HEK293 (cell line): ENCODE measurements around the gene MRPL54.

ENCODE experiments used
- IKZF3 ChIP-seq: fragments of 450-650 bp; IDR thresholded peaks from 2 replicates; pipeline ENCODE4 v1.5.0; 2018; ENCODE audit warnings: missing biosample characterization, mild to moderate bottlenecking, missing genetic modification characterization, moderate library complexity
- KLF1 ChIP-seq: fragments of 450-650 bp; formaldehyde crosslinking; IDR thresholded peaks from 2 replicates; pipeline ENCODE4 v1.5.1; 2016; ENCODE audit warnings: missing biosample characterization, missing genetic modification characterization
- KLF16 ChIP-seq: fragments of 450-650 bp; formaldehyde crosslinking; IDR thresholded peaks from 2 replicates; pipeline ENCODE4 v1.5.1; 2017; ENCODE audit warnings: missing biosample characterization, missing genetic modification characterization
- REPIN1 ChIP-seq: fragments of 450-650 bp; formaldehyde crosslinking; IDR thresholded peaks from 2 replicates; pipeline ENCODE4 v1.5.1; 2017; ENCODE audit warnings: missing biosample characterization, missing genetic modification characterization, low read depth
- SP7 ChIP-seq: fragments of 450-650 bp; formaldehyde crosslinking; IDR thresholded peaks from 2 replicates; pipeline ENCODE4 v1.5.1; 2016; ENCODE audit warnings: missing biosample characterization, missing genetic modification characterization
- YY2 ChIP-seq: fragments of 450-650 bp; formaldehyde crosslinking; IDR thresholded peaks from 2 replicates; pipeline ENCODE4 v1.5.1; 2016; ENCODE audit warnings: missing biosample characterization, missing genetic modification characterization
- ZBTB21 ChIP-seq: fragments of 450-650 bp; formaldehyde crosslinking; IDR thresholded peaks from 2 replicates; pipeline ENCODE4 v1.5.1; 2017; ENCODE audit warnings: missing biosample characterization, missing genetic modification characterization
- ZBTB48 ChIP-seq: fragments of 450-650 bp; formaldehyde crosslinking; IDR thresholded peaks from 2 replicates; pipeline ENCODE4 v1.5.1; 2016; ENCODE audit warnings: missing biosample characterization, missing genetic modification characterization
- ZFP3 ChIP-seq: fragments of 450-650 bp; formaldehyde crosslinking; IDR thresholded peaks from 2 replicates; pipeline ENCODE4 v1.5.1; 2016; ENCODE audit warnings: low read depth, missing biosample characterization, missing genetic modification characterization
- ZNF140 ChIP-seq: fragments of 450-650 bp; formaldehyde crosslinking; IDR thresholded peaks from 2 replicates; pipeline ENCODE4 v1.5.1; 2016; ENCODE audit warnings: missing biosample characterization, missing genetic modification characterization
- ZNF2 ChIP-seq: fragments of 450-650 bp; formaldehyde crosslinking; IDR thresholded peaks from 2 replicates; pipeline ENCODE4 v1.5.1; 2016; ENCODE audit warnings: missing biosample characterization, missing genetic modification characterization
- ZNF214 ChIP-seq: fragments of 450-650 bp; formaldehyde crosslinking; IDR thresholded peaks from 2 replicates; pipeline ENCODE4 v1.5.1; 2017; ENCODE audit warnings: missing biosample characterization, mild to moderate bottlenecking, missing genetic modification characterization, borderline replicate concordance
- ZNF223 ChIP-seq: fragments of 450-650 bp; formaldehyde crosslinking; IDR thresholded peaks from 2 replicates; pipeline ENCODE4 v1.5.1; 2016; ENCODE audit warnings: missing biosample characterization, missing genetic modification characterization
- ZNF24 ChIP-seq: fragments of 450-650 bp; formaldehyde crosslinking; IDR thresholded peaks from 2 replicates; pipeline ENCODE4 v1.5.1; 2016; ENCODE audit warnings: missing biosample characterization, missing genetic modification characterization
- ZNF274 ChIP-seq, 2 experiments: fragments of 200-500 bp in 1 of 2; fragments of 450-650 bp in 1 of 2; sonication (Bioruptor generic) in 1 of 2; formaldehyde crosslinking in 1 of 2; IDR thresholded peaks; 2 replicates each; pipeline versions ENCODE4 v1.5.1 to v1.6.1; 2014 to 2016; ENCODE audit warnings: borderline replicate concordance in 1 of 2, inconsistent platforms in 1 of 2, low read length in 1 of 2, missing biosample characterization in 1 of 2, missing genetic modification characterization in 1 of 2
- ZNF510 ChIP-seq: fragments of 450-650 bp; formaldehyde crosslinking; IDR thresholded peaks from 2 replicates; pipeline ENCODE4 v1.5.1; 2018; ENCODE audit warnings: mild to moderate bottlenecking, missing genetic modification characterization, missing biosample characterization; ENCODE audit not compliant: insufficient replicate concordance
- ZNF518A ChIP-seq: fragments of 450-650 bp; formaldehyde crosslinking; conservative IDR thresholded peaks from 2 replicates; pipeline ENCODE4 v1.5.1; 2016; ENCODE audit warnings: low read depth, missing biosample characterization, missing genetic modification characterization
- ZNF660 ChIP-seq: fragments of 450-650 bp; IDR thresholded peaks from 2 replicates; pipeline ENCODE4 v1.5.1; 2018; ENCODE audit warnings: missing biosample characterization, mild to moderate bottlenecking, missing genetic modification characterization
- ZNF701 ChIP-seq: fragments of 450-650 bp; formaldehyde crosslinking; IDR thresholded peaks from 2 replicates; pipeline ENCODE4 v1.5.1; 2016; ENCODE audit warnings: missing biosample characterization, missing genetic modification characterization
- ZNF76 ChIP-seq: fragments of 450-650 bp; formaldehyde crosslinking; IDR thresholded peaks from 2 replicates; pipeline ENCODE4; 2016; ENCODE audit warnings: low read depth, missing biosample characterization, missing genetic modification characterization, borderline replicate concordance
- TF ChIP-seq, protein P1 (sequence below): fragments of 450-650 bp; formaldehyde crosslinking; IDR thresholded peaks from 2 replicates; pipeline ENCODE4 v1.5.1; 2016; ENCODE audit warnings: missing biosample characterization, missing genetic modification characterization
- TF ChIP-seq, protein P2 (sequence below): fragments of 450-650 bp; formaldehyde crosslinking; IDR thresholded peaks from 2 replicates; pipeline ENCODE4 v1.5.1; 2016; ENCODE audit warnings: missing biosample characterization, missing genetic modification characterization

MRPL54 gene

GRCh38 chr19:3721131-3721886, 41.2 kb upstream of the MRPL54 start (continued):
- TF ChIP-seq ZNF274 (IDR thresholded peaks at IDR 0.05; ENCODE audit: low read length) (no peak), ZNF274 (tag by site-specific recombination; IDR thresholded peaks at IDR 0.05; ENCODE audit: borderline replicate concordance) (no peak), KLF16 (tag by site-specific recombination) (peak; percentile 92), ZBTB21 (tag by site-specific recombination) (no peak), ZFP3 (tag by site-specific recombination) (peak; percentile 24; the same call in 1 of the 2 replicates), ZNF701 (tag by site-specific recombination) (no peak), ZNF24 (tag by site-specific recombination) (peak; percentile 84), IKZF3 (0 out of 2 replicates have a peak, but pooled peaks have one; percentile 34), ZNF518A (tag by site-specific recombination) (no peak), ZNF223 (tag by site-specific recombination) (no peak), REPIN1 (no peak), ZNF2 (tag by site-specific recombination) (no peak; the same call in 1 of the 2 replicates), ZBTB48 (tag by site-specific recombination) (no peak), ZNF76 (tag by site-specific recombination) (peak; percentile 72; the same call in 1 of the 2 replicates), ZNF140 (tag by site-specific recombination) (no peak), ZNF660 (peak; percentile 91), ZNF510 (tag by site-specific recombination) (no peak), YY2 (peak; percentile 57), SP7 (tag by site-specific recombination) (peak; percentile 90), ZNF214 (tag by site-specific recombination) (no peak), KLF1 (peak; percentile 81)
- TF ChIP-seq, protein P1, sequence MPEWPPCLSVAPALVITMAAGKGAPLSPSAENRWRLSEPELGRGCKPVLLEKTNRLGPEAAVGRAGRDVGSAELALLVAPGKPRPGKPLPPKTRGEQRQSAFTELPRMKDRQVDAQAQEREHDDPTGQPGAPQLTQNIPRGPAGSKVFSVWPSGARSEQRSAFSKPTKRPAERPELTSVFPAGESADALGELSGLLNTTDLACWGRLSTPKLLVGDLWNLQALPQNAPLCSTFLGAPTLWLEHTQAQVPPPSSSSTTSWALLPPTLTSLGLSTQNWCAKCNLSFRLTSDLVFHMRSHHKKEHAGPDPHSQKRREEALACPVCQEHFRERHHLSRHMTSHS = no peak
- TF ChIP-seq, protein P2, sequence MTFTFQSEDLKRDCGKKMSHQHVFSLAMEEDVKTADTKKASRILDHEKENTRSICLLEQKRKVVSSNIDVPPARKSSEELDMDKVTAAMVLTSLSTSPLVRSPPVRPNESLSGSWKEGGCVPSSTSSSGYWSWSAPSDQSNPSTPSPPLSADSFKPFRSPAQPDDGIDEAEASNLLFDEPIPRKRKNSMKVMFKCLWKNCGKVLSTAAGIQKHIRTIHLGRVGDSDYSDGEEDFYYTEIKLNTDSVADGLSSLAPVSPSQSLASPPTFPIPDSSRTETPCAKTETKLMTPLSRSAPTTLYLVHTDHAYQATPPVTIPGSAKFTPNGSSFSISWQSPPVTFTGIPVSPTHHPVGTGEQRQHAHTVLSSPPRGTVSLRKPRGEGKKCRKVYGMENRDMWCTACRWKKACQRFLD (tag by site-specific recombination) = no peak
